GM23338 (cell line): ENCODE results near the gene TRAPPC10.

Experiments
- CREB1 ChIP-seq: fragments of 250-450 bp; sonication (Bioruptor Pico); IDR thresholded peaks from 2 replicates; pipeline ENCODE4 v1.5.0; 2020; ENCODE audit warnings: low read depth, mild to moderate bottlenecking, moderate library complexity
- CTCF ChIP-seq, 2 experiments: fragments of 200-600 bp in 1 of 2; sonication (generic) in 1 of 2; conservative IDR thresholded peaks; 2 replicates each; pipeline versions ENCODE4 v1.5.1 to v1.6.1; 2016 to 2017; ENCODE audit warnings: antibody characterized with exemption in 2 of 2, low read depth in 2 of 2, mild to moderate bottlenecking in 2 of 2, moderate library complexity in 1 of 2
- EZH2 ChIP-seq: fragments of 200-600 bp; sonication (generic); IDR thresholded peaks from one replicate; pipeline ENCODE4 v1.8.0; 2017; ENCODE audit warnings: antibody characterized with exemption, mild to moderate bottlenecking, low read depth; ENCODE audit not compliant: unreplicated experiment
- EZH2phosphoT487 ChIP-seq: fragments of 200-600 bp; sonication (generic); IDR thresholded peaks from one replicate; pipeline ENCODE4 v1.8.1; 2018; ENCODE audit warnings: antibody characterized with exemption; ENCODE audit not compliant: unreplicated experiment
- JUNB ChIP-seq: IDR thresholded peaks from one replicate; pipeline ENCODE4 v1.6.1; 2016; ENCODE audit warnings: antibody characterized with exemption; ENCODE audit not compliant: unreplicated experiment
- NANOG ChIP-seq: IDR thresholded peaks from 2 replicates; pipeline ENCODE4 v1.6.1; 2016; ENCODE audit warnings: antibody characterized with exemption, borderline replicate concordance
- POLR2AphosphoS5 ChIP-seq: IDR thresholded peaks from 2 replicates; pipeline ENCODE4 v1.6.1; 2016; ENCODE audit warnings: antibody characterized with exemption, low read depth
- REST ChIP-seq: IDR thresholded peaks from one replicate; pipeline ENCODE4 v1.6.1; 2018; ENCODE audit warnings: antibody characterized with exemption; ENCODE audit not compliant: unreplicated experiment
- ZNF331 ChIP-seq: fragments of 250-450 bp; sonication (Bioruptor Pico); IDR thresholded peaks from 2 replicates; pipeline ENCODE4 v1.5.0; 2020; ENCODE audit warnings: low read depth, mild to moderate bottlenecking, moderate library complexity

- no peak for TF ChIP-seq EZH2
- no peak for TF ChIP-seq CTCF (conservative IDR thresholded peaks at IDR 0.05; ENCODE audit: low read depth in 2 of 2)
- TF ChIP-seq CREB1 (CRISPR knock-in tag) = no peak
- TF ChIP-seq POLR2AphosphoS5 = no peak
- no peak for TF ChIP-seq ZNF331
- TF ChIP-seq EZH2phosphoT487 = no peak
- TF ChIP-seq REST = no peak
- no peak for TF ChIP-seq NANOG
- no peak for TF ChIP-seq JUNB
These were observed 52.8 kb downstream of the TRAPPC10 start for GRCh38 chr21:44064852-44065403.
